H1 (cell line): ENCODE results near the gene H6PD. TPM values are rescaled to one million over a fixed set of nuclear protein-coding genes. Genes with fewer than 3 reads are reported as not detected.

Experiments
- CTCF ChIA-PET: fragments of 300-600 bp; sonication (Branson Sonifier 250); formaldehyde crosslinking; loops from one replicate; lab custom pipeline; 2021; ENCODE audit not compliant: partially characterized antibody; lab: Charles Lee
- POLR2A ChIA-PET: fragments of 300-600 bp; sonication (Branson Sonifier 250); formaldehyde crosslinking; loops from one replicate; lab custom pipeline; 2021; ENCODE audit warnings: inconsistent platforms; ENCODE audit not compliant: partially characterized antibody; lab: Charles Lee
- DNase-seq, 2 experiments: peaks; one replicate each; pipeline versions ENCODE4 v3.0.0 to v3.0.0-alpha.2; 2010 to 2022; ENCODE audit warnings: low spot score in 2 of 2, low read depth in 1 of 2, mixed read lengths in 1 of 2
- FAIRE-seq: peaks from 2 replicates; lab custom pipeline; 2011; peaks lifted over from hg19 to GRCh38; lab: Jason Lieb, UNC
- H2AFZ ChIP-seq: 2 replicates; pipeline ENCODE4 v1.8.1; 2012; ENCODE audit warnings: low read length, inconsistent platforms
- H2AK5ac ChIP-seq: 2 replicates; pipeline ENCODE4 v1.6.1; 2013; ENCODE audit warnings: low read depth, low read length
- H2BK120ac ChIP-seq: replicated peaks from 2 replicates; pipeline ENCODE3; 2013; ENCODE audit warnings: low read depth, low read length, inconsistent platforms
- H2BK12ac ChIP-seq: 2 replicates; pipeline ENCODE4 v1.6.1; 2013; ENCODE audit warnings: low read depth, low read length
- H2BK15ac ChIP-seq: 2 replicates; pipeline ENCODE4 v1.6.1; 2013; ENCODE audit warnings: low read length
- H2BK20ac ChIP-seq: 2 replicates; pipeline ENCODE4 v1.6.1; 2013; ENCODE audit warnings: low read length
- H2BK5ac ChIP-seq: 2 replicates; pipeline ENCODE4 v1.6.1; 2013; ENCODE audit warnings: low read depth, low read length
- H3K14ac ChIP-seq: 2 replicates; pipeline ENCODE4 v1.6.1; 2013; ENCODE audit warnings: inconsistent platforms; ENCODE audit not compliant: insufficient read length
- H3K18ac ChIP-seq: 2 replicates; pipeline ENCODE4 v1.6.1; 2013; ENCODE audit warnings: low read length; ENCODE audit errors: extremely low read depth
- H3K23ac ChIP-seq: 2 replicates; pipeline ENCODE4 v1.6.1; 2013; ENCODE audit warnings: inconsistent platforms; ENCODE audit not compliant: insufficient read length
- H3K23me2 ChIP-seq: 2 replicates; pipeline ENCODE4 v1.6.1; 2013; ENCODE audit warnings: low read depth, low read length
- H3K27ac ChIP-seq: 2 replicates; pipeline ENCODE4 v1.6.1; 2011; ENCODE audit warnings: low read depth, low read length, inconsistent platforms
- H3K27me3 ChIP-seq, 4 experiments: replicated peaks in 1 of 4; 1 replicate in 1 of 4; 2 replicates in 3 of 4; pipeline versions ENCODE4 v1.6.1 to v1.8.1; 2011 to 2013; ENCODE audit warnings: low read length in 3 of 4, mild to moderate bottlenecking in 3 of 4, inconsistent platforms in 2 of 4, mixed read lengths in 2 of 4, moderate library complexity in 1 of 4; ENCODE audit not compliant: control insufficient read depth in 3 of 4, insufficient read depth in 3 of 4; ENCODE audit errors: extremely low read depth in 1 of 4
- H3K36me3 ChIP-seq, 4 experiments: 2 replicates each; pipeline versions ENCODE4 v1.6.1 to v1.8.1; 2011 to 2013; ENCODE audit warnings: mild to moderate bottlenecking in 4 of 4, low read length in 3 of 4, moderate library complexity in 2 of 4, control low read depth in 1 of 4, inconsistent platforms in 1 of 4; ENCODE audit not compliant: insufficient read depth in 4 of 4, control insufficient read depth in 2 of 4
- H3K4ac ChIP-seq: replicated peaks from 2 replicates; pipeline ENCODE3; 2013; ENCODE audit warnings: low read length, low read depth, mixed read lengths, inconsistent platforms; ENCODE audit not compliant: insufficient read length
- H3K4me1 ChIP-seq, 4 experiments: replicated peaks in 1 of 4; 1 replicate in 1 of 4; 2 replicates in 3 of 4; pipeline versions ENCODE4 v1.6.1 to v1.8.1; 2011 to 2013; ENCODE audit warnings: low read length in 3 of 4, inconsistent platforms in 2 of 4, mixed read lengths in 1 of 4; ENCODE audit not compliant: insufficient read depth in 4 of 4, control insufficient read depth in 3 of 4
- H3K4me2 ChIP-seq, 2 experiments: 2 replicates each; pipeline versions ENCODE4 v1.6.1 to v1.8.1; 2011 to 2013; ENCODE audit warnings: low read depth in 2 of 2, low read length in 2 of 2, control low read depth in 1 of 2, inconsistent platforms in 1 of 2, mild to moderate bottlenecking in 1 of 2; ENCODE audit not compliant: insufficient read depth in 1 of 2
- H3K4me3 ChIP-seq, 4 experiments: fragments of 200-600, 300-600 bp in 1 of 4; sonication (generic), shearing (Covaris generic), sonication (Bioruptor Twin) in 1 of 4; 2 replicates each; pipeline versions ENCODE4 v1.5.1 to v1.8.1; 2011 to 2016; ENCODE audit warnings: low read length in 4 of 4, low read depth in 3 of 4, control low read depth in 2 of 4, inconsistent platforms in 2 of 4, mild to moderate bottlenecking in 2 of 4, mixed read lengths in 1 of 4, moderate library complexity in 1 of 4; ENCODE audit not compliant: insufficient read depth in 2 of 4; ENCODE audit errors: extremely low read depth in 1 of 4
- H3K56ac ChIP-seq: replicated peaks from 2 replicates; pipeline ENCODE3; 2013; ENCODE audit warnings: low read depth, mild to moderate bottlenecking, mixed read lengths, low read length, inconsistent platforms; ENCODE audit not compliant: insufficient read length
- H3K79me1 ChIP-seq: 2 replicates; pipeline ENCODE4 v1.6.1; 2013; ENCODE audit warnings: low read depth, low read length, control low read depth
- H3K79me2 ChIP-seq, 2 experiments: 2 replicates each; pipeline versions ENCODE4 v1.6.1 to v1.8.1; 2012 to 2013; ENCODE audit warnings: low read length in 2 of 2, mild to moderate bottlenecking in 2 of 2, inconsistent platforms in 1 of 2; ENCODE audit not compliant: insufficient read depth in 2 of 2, control insufficient read depth in 1 of 2
- H3K9ac ChIP-seq, 4 experiments: replicated peaks in 1 of 4; 1 replicate in 1 of 4; 2 replicates in 3 of 4; pipeline versions ENCODE4 v1.6.1 to v1.8.1; 2011 to 2013; ENCODE audit warnings: low read depth in 3 of 4, low read length in 3 of 4, control low read depth in 2 of 4, mild to moderate bottlenecking in 2 of 4, moderate library complexity in 2 of 4, inconsistent platforms in 1 of 4; ENCODE audit errors: extremely low read depth in 1 of 4
- H3K9me3 ChIP-seq, 2 experiments: 2 replicates each; pipeline versions ENCODE4 v1.6.1 to v1.8.1; 2012 to 2013; ENCODE audit warnings: mild to moderate bottlenecking in 2 of 2, moderate library complexity in 2 of 2, control low read depth in 1 of 2, inconsistent platforms in 1 of 2, low read depth in 1 of 2, low read length in 1 of 2, mixed read lengths in 1 of 2; ENCODE audit not compliant: insufficient read depth in 2 of 2
- H4K20me1 ChIP-seq, 2 experiments: replicated peaks in 1 of 2; 2 replicates each; pipeline versions ENCODE3 to v1.8.1; 2011 to 2013; ENCODE audit warnings: inconsistent platforms in 2 of 2, low read length in 2 of 2, mild to moderate bottlenecking in 1 of 2; ENCODE audit not compliant: insufficient read depth in 2 of 2, control insufficient read depth in 1 of 2
- H4K5ac ChIP-seq: 2 replicates; pipeline ENCODE4 v1.6.1; 2013; ENCODE audit warnings: low read length, low read depth, mixed read lengths, inconsistent platforms; ENCODE audit not compliant: insufficient read length
- H4K8ac ChIP-seq: 2 replicates; pipeline ENCODE4 v1.8.0; 2013; ENCODE audit warnings: mild to moderate bottlenecking, moderate library complexity, low read length, inconsistent platforms; ENCODE audit not compliant: insufficient read depth; ENCODE audit errors: extremely low read depth
- H4K91ac ChIP-seq: replicated peaks from 2 replicates; pipeline ENCODE3; 2013; ENCODE audit warnings: low read length, mixed read lengths, inconsistent platforms; ENCODE audit not compliant: insufficient read length
- BACH1 ChIP-seq: IDR thresholded peaks from 2 replicates; pipeline ENCODE4 v1.6.1; 2012; ENCODE audit warnings: low read length, improper control_type of control experiment
- HDAC6 ChIP-seq: IDR thresholded peaks from one replicate; pipeline ENCODE4 v1.7.1; 2012; ENCODE audit warnings: low read depth, mild to moderate bottlenecking, inconsistent platforms, low read length, moderate library complexity
- KDM5A ChIP-seq: fragments of 200-600 bp; IDR thresholded peaks from 2 replicates; pipeline ENCODE4 v1.7.1; 2012; ENCODE audit warnings: mild to moderate bottlenecking, low read length, inconsistent platforms, mixed read lengths
- POLR2A ChIP-seq, 2 experiments: IDR thresholded peaks; 1 replicate in 1 of 2; 2 replicates in 1 of 2; pipeline ENCODE4 v1.6.1; 2011; ENCODE audit warnings: low read depth in 2 of 2, low read length in 2 of 2, mild to moderate bottlenecking in 2 of 2; ENCODE audit errors: control extremely low read depth in 1 of 2
- SP1 ChIP-seq: IDR thresholded peaks from 2 replicates; pipeline ENCODE4 v1.6.1; 2011; ENCODE audit warnings: low read depth, low read length
- YY1 ChIP-seq: IDR thresholded peaks from 2 replicates; pipeline ENCODE4 v1.6.1; 2011; ENCODE audit warnings: low read depth, mild to moderate bottlenecking, low read length
- WGBS, 2 experiments: shearing (Covaris generic) in 1 of 2; methylation state at CpG; one replicate each; pipeline versions ENCODE4 v1.1.6 to v1.1.7; 2013 to 2015; ENCODE audit warnings: low lambda C conversion rate in 2 of 2, mixed read lengths in 2 of 2, inconsistent platforms in 1 of 2, low coverage in 1 of 2, missing lambda C conversion rate in 1 of 2; ENCODE audit not compliant: insufficient replicate concordance in 2 of 2, insufficient coverage in 1 of 2, insufficient read length in 1 of 2; ENCODE audit errors: extremely low coverage in 1 of 2, missing lambda C conversion rate in 1 of 2; 5-methylcytosine and 5-hydroxymethylcytosine counted together
- polyA plus RNA-seq, 7 experiments: library from polyadenylated mRNA; depleted of rRNA in 3 of 7; stranded (reverse) in 5 of 7; unstranded in 2 of 7; fragments of >200 nt in 5 of 7; fragments of 200-250 nt in 2 of 7; gene quantifications; 1 replicate in 5 of 7; 2 replicates in 1 of 7; 4 replicates in 1 of 7; pipeline versions ENCODE4 v1.2.1 to v1.2.3, GENCODE V29; 2011 to 2013; ENCODE audit warnings: missing spikeins in 2 of 7, mixed read lengths in 2 of 7
- total RNA-seq: library from RNA; stranded (reverse); fragmentation: NEBNext Ultra II Directional; extraction: Animal tissue kit (Norgen Biotek cat#: 25700); gene quantifications from 2 replicates; pipeline ENCODE4 v1.2.1, GENCODE V29; 2021
- TF ChIP-seq, protein P1 (sequence below): IDR thresholded peaks from 2 replicates; pipeline ENCODE4 v1.6.1; 2012; ENCODE audit warnings: inconsistent platforms

The H6PD gene
- total and polyA plus RNA-seq, 2 of the 8 experiments (the other 6 are each of a cell fraction or from before 2014, with no cell fraction given): 3.6 to 3.8 TPM

DNA sequence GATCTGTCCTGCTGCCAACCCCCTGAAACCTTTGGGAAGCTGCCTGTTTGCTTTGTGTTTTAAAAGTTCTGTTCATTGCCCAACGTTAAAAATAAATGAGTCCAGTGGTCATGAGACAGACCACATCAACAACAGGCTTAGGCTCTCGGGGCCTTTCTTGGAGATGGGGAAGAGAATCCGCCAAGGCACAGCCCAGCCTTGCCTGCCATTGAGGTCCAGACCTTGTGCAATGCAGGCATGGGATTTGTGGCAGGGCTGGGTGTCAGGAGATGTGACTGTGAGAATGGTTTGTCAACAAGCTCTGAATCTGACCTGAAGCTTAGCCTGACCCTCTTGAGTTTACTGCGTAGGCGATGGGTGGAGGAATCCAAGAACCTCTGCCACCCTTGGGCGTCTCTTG lies 62.3 kb downstream of the H6PD start:
- no peak for DNase-seq
- H3K79me2 ChIP-seq: no peaks in the 10 kb centered on the region; a peak in 2 of 4 replicates
- H3K9me3 ChIP-seq: no peaks in the 10 kb centered on the region
- WGBS, 2 experiments: 97% methylated on average over 6 of the region's 6 CpGs; no CpG with 5 or more reads in 1 of the 2 experiments
- H2BK5ac ChIP-seq: no peak overlapping the region
- ChIA-PET POLR2A (no interaction called here), CTCF (interaction anchor here (1.0 to 1.3 kb wide), 2 partner anchors 158 to 194 kb away, joined by 3 to 6 read pairs; no protein-coding TSS in a partner anchor)
- H3K4me2 ChIP-seq: no peak overlapping the region
- no peak overlapping the region for H3K9ac ChIP-seq
- peaks cover 0 to 10% (median 5%) of the 10 kb centered on the region in 4 experiments; a peak in 4 of 7 replicates for H3K4me1 ChIP-seq
- peaks cover 9% of the 10 kb centered on the region; the same call in 1 of the 2 replicates for H3K79me1 ChIP-seq
- no peak for FAIRE-seq
- H4K8ac ChIP-seq: no peak overlapping the region
- peaks cover 11% of the 10 kb centered on the region for H3K23me2 ChIP-seq
- TF ChIP-seq KDM5A: no peak
- no peak for TF ChIP-seq POLR2A (IDR thresholded peaks at IDR 0.05; ENCODE audit: control extremely low read depth in 1 of 2, low read depth in 2 of 2, low read length in 2 of 2)
- TF ChIP-seq BACH1: no peak
- TF ChIP-seq, protein P1, sequence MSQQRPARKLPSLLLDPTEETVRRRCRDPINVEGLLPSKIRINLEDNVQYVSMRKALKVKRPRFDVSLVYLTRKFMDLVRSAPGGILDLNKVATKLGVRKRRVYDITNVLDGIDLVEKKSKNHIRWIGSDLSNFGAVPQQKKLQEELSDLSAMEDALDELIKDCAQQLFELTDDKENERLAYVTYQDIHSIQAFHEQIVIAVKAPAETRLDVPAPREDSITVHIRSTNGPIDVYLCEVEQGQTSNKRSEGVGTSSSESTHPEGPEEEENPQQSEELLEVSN: no peak
- TF ChIP-seq HDAC6: no peak
- no peak for TF ChIP-seq YY1
- TF ChIP-seq SP1: no peak
- H2AK5ac ChIP-seq: no peak overlapping the region
- no peak overlapping the region for H3K4me3 ChIP-seq
- H3K56ac ChIP-seq: no peak overlapping the region
- no peak overlapping the region for H2BK12ac ChIP-seq
- no peak overlapping the region for H3K14ac ChIP-seq
- H2BK15ac ChIP-seq: no peak overlapping the region
- H2BK120ac ChIP-seq: no peak overlapping the region
- peaks cover 0 to 17% (median 14%) of the 10 kb centered on the region in 4 experiments; a peak in 6 of 7 replicates for H3K27me3 ChIP-seq
- H3K18ac ChIP-seq: no peak overlapping the region
- no peak overlapping the region for H3K4ac ChIP-seq
- H4K20me1 ChIP-seq: peaks cover 0 to 22% of the 10 kb centered on the region in 2 experiments
- H3K36me3 ChIP-seq: no peaks in the 10 kb centered on the region
- no peak overlapping the region for H3K27ac ChIP-seq
- no peak overlapping the region for H3K23ac ChIP-seq
- no peak overlapping the region for H4K5ac ChIP-seq
- no peak overlapping the region for H2AFZ ChIP-seq
- no peak overlapping the region for H4K91ac ChIP-seq
- no peak overlapping the region for H2BK20ac ChIP-seq
